ENCODE results near the gene MEIKIN. TPM values are rescaled to one million over a fixed set of nuclear protein-coding genes. Genes with fewer than 3 reads are reported as not detected.

Gene MEIKIN
- total and polyA plus RNA-seq, 2 experiments from 2014 or later: not detected

DNA sequence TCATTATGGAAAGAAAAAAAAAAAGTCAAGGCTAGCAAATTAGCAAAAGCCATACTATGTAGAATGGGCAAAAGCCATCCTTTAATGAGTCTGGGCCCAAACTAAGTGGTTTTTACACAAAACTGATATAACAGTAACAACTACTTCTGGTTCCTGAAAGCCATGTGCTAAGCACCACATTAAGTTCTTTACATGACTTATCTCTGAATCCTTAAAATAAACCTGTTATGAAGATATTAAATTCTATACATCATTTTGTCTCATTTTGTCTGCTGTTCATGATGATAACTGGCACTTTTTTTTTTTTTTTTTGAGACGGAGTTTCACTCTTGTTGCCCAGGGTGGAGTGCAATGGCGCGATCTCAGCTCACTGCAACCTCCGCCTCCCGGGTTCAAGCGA, 153.6 kb downstream of the MEIKIN start:
- DNase-seq (ENCODE audit: low read depth in 1 of 2, low spot score in 1 of 2): no peak
- H3K4me1 ChIP-seq (ENCODE audit: low read depth): peaks cover 10% of the 10 kb centered on the region
- H3K27ac ChIP-seq: no peak overlapping the region
- TF ChIP-seq, protein P1, sequence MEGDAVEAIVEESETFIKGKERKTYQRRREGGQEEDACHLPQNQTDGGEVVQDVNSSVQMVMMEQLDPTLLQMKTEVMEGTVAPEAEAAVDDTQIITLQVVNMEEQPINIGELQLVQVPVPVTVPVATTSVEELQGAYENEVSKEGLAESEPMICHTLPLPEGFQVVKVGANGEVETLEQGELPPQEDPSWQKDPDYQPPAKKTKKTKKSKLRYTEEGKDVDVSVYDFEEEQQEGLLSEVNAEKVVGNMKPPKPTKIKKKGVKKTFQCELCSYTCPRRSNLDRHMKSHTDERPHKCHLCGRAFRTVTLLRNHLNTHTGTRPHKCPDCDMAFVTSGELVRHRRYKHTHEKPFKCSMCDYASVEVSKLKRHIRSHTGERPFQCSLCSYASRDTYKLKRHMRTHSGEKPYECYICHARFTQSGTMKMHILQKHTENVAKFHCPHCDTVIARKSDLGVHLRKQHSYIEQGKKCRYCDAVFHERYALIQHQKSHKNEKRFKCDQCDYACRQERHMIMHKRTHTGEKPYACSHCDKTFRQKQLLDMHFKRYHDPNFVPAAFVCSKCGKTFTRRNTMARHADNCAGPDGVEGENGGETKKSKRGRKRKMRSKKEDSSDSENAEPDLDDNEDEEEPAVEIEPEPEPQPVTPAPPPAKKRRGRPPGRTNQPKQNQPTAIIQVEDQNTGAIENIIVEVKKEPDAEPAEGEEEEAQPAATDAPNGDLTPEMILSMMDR (IDR thresholded peaks at IDR 0.05; ENCODE audit: low read depth, low read length): no peak
- H3K27me3 ChIP-seq: no peaks in the 10 kb centered on the region
- H3K4me3 ChIP-seq: no peak overlapping the region
- no peaks in the 10 kb centered on the region for H3K36me3 ChIP-seq
- no peaks in the 10 kb centered on the region for H3K9me3 ChIP-seq (ENCODE audit: low read depth)

DNA sequence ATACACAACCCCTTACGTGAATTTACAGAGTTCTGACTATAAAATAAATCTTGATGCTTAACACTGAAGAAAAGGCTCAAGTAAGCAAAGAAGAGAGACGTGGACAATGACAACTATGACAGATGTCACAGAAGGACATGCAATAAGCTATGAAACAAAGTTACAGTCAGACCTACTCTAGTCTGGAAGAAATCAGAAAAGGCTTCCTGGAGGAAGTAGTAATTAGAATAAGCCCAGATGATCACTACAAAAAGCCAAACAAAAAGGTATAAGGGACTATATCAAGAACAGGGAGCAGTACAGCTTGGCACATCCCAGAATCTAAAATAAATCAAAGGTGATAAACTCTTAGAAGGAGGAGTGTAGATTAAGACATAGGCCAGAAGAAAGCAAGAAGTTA, 154.9 kb downstream of the MEIKIN start:
- H3K27me3 ChIP-seq: no peaks in the 10 kb centered on the region
- DNase-seq (ENCODE audit: low read depth in 1 of 2, low spot score in 1 of 2): no peak

DNA sequence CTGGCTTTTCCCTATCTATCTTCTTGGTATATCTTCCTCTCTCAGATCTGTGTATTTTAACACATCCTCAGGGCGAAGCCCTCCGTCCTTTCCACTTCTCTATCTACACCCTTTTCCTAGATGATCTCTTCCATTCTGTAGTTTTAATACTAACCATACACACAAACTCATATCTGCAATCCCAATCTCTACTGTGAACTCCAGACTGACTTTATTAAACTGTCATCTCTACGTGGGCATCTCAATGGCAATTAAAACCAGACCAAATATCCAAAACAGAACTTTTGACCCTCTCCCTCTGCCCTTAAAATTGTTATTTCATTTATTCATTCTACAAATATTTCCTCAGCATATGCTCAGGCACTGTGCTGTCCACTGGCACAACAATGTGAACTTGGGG, 155.7 kb downstream of the MEIKIN start:
- Histone ChIP-seq H3K27ac (no peak overlapping the region), H3K36me3 (no peaks in the 10 kb centered on the region), H3K4me3 (no peak overlapping the region), H3K9me3 (ENCODE audit: low read depth) (no peaks in the 10 kb centered on the region), H3K4me1 (ENCODE audit: low read depth) (peaks cover 10% of the 10 kb centered on the region), H3K27me3 (no peaks in the 10 kb centered on the region)
- DNase-seq (ENCODE audit: low read depth in 1 of 2, low spot score in 1 of 2): no peak
- TF ChIP-seq, protein P1 (IDR thresholded peaks at IDR 0.05; ENCODE audit: low read depth, low read length): no peak

More for the DNA sequence above, 154.9 kb downstream of the MEIKIN start:
- TF ChIP-seq, protein P1 (IDR thresholded peaks at IDR 0.05; ENCODE audit: low read depth, low read length): no peak
- Histone ChIP-seq H3K27ac (no peak overlapping the region), H3K4me3 (no peak overlapping the region), H3K4me1 (ENCODE audit: low read depth) (peaks cover 10% of the 10 kb centered on the region), H3K9me3 (ENCODE audit: low read depth) (no peaks in the 10 kb centered on the region), H3K36me3 (no peaks in the 10 kb centered on the region)

DNA sequence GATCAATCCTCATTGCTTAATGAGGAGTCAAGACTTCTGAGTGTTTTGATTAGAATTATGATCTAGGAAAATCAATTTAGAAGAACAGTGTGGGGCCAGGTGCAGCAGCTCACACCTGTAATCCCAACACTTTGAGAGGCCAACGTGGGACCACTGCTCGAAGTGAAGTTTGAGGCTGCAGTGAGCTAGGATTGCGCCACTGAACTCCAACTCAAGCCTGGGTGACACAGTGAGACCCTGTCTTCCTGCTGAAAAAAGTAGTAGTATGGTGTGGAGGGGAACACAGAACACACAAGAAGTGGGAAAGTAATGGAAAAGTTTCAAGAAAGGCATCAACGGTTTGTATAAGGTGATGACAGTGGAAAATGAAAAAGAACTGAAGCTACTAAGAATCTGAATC, 157.7 kb downstream of the MEIKIN start:
- H3K36me3 ChIP-seq: no peaks in the 10 kb centered on the region
- H3K27me3 ChIP-seq: no peaks in the 10 kb centered on the region
- H3K4me1 ChIP-seq (ENCODE audit: low read depth): peaks cover 10% of the 10 kb centered on the region
- TF ChIP-seq, protein P1 (IDR thresholded peaks at IDR 0.05; ENCODE audit: low read depth, low read length): no peak
- no peak overlapping the region for H3K27ac ChIP-seq
- no peaks in the 10 kb centered on the region for H3K9me3 ChIP-seq (ENCODE audit: low read depth)
- DNase-seq (ENCODE audit: low read depth in 1 of 2, low spot score in 1 of 2): no peak
- no peak overlapping the region for H3K4me3 ChIP-seq

DNA sequence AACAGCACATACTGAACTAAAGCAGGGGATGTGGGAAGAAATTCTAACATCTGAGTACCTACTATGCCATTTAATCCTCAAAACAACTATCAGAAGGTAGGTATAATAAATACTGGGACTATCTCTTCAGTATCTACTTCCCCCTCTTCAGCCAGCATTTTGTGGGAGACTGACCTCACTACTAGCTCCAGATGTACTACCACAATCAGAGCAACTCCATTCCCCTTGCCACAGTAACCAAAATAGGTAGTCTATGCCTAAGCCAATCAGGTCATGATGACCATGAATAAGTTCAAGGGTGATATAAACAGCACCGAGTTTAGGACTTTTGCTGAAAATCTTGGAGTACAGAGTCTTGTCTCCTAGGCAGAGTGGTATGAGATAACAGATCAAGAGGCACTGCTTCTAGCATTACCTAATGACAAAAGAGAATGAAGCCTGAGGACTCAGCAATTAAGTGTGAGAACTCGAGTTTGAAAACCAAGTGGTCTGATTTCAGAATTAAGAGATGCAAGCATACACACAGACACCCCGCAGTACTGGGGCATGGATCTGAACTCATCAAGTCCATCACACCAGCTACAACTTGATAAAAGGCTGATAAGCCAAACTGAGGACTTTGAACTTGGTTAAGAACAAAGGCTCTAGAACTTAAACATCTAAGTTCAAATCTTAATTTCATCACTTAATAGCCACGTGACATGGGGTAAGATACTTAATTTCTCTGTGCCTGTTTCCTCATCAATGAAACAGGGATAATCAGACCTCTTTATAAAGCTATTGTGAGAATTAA, 158.4 kb downstream of the MEIKIN start:
- Histone ChIP-seq H3K36me3 (no peaks in the 10 kb centered on the region), H3K9me3 (ENCODE audit: low read depth) (no peaks in the 10 kb centered on the region), H3K4me1 (ENCODE audit: low read depth) (peaks cover 10% of the 10 kb centered on the region), H3K27ac (peak overlapping the region; percentile 34), H3K4me3 (no peak overlapping the region), H3K27me3 (no peaks in the 10 kb centered on the region)
- DNase-seq (ENCODE audit: low read depth in 1 of 2, low spot score in 1 of 2): no peak
- TF ChIP-seq, protein P1 (IDR thresholded peaks at IDR 0.05; ENCODE audit: low read depth, low read length): no peak

Measured in cardiac muscle cell (in vitro differentiated cells and primary cell).